PC-3 (cell line): Measurements from ENCODE around the gene ARHGEF2. TPM values are rescaled to one million over a fixed set of nuclear protein-coding genes. Genes with fewer than 3 reads are reported as not detected.

Experiments used
- ATAC-seq: fragments of 200-7000 bp; cut with Tn5 transposase; 2 replicates; pipeline ENCODE4 v1.9.1; 2020; ENCODE audit warnings: mild to moderate bottlenecking, moderate library complexity
- BruUV-seq: library from RNA; stranded (reverse); fragments of 400-500 nt; replicated peaks from 2 replicates; lab custom pipeline; 2021; lab: Mats Ljungman, UMichigan
- CTCF ChIA-PET: fragments of 300-600 bp; sonication (Branson Sonifier 250); formaldehyde crosslinking; loops from one replicate; lab custom pipeline; 2022; ENCODE audit warnings: antibody characterized with exemption; lab: Charles Lee
- POLR2A ChIA-PET: fragments of 300-600 bp; sonication (Branson Sonifier 250); formaldehyde crosslinking; loops from one replicate; lab custom pipeline; 2022; ENCODE audit warnings: antibody characterized with exemption; ENCODE audit not compliant: unreplicated experiment; lab: Charles Lee
- DNase-seq: peaks from one replicate; pipeline ENCODE4 v3.0.0-alpha.2; 2015
- H2AFZ ChIP-seq: fragments of 300-600 bp; sonication (generic); 2 replicates; pipeline ENCODE4 v1.6.0; 2016; ENCODE audit warnings: antibody characterized with exemption, low read length
- H3F3A ChIP-seq: fragments of 300-600 bp; sonication (generic); one replicate; pipeline ENCODE4 v1.6.0; 2017; ENCODE audit warnings: antibody characterized with exemption, low read length, control low read depth, mild to moderate bottlenecking; ENCODE audit not compliant: unreplicated experiment
- H3K27ac ChIP-seq: fragments of 300-600 bp; sonication (generic); 2 replicates; pipeline ENCODE4 v1.5.1; 2016; ENCODE audit warnings: mild to moderate bottlenecking, low read length
- H3K27me3 ChIP-seq: fragments of 300-600 bp; sonication (generic); 2 replicates; pipeline ENCODE4 v1.6.1; 2016; ENCODE audit warnings: low read length, mixed read lengths
- H3K36me3 ChIP-seq: fragments of 300-600 bp; sonication (generic); 2 replicates; pipeline ENCODE4 v1.6.1; 2016; ENCODE audit warnings: low read depth, mixed run types, low read length, mixed read lengths
- H3K4me1 ChIP-seq: fragments of 300-600 bp; sonication (generic); 2 replicates; pipeline ENCODE4 v1.5.1; 2016; ENCODE audit warnings: low read length; ENCODE audit not compliant: insufficient read depth
- H3K4me2 ChIP-seq: fragments of 300-600 bp; sonication (generic); 2 replicates; pipeline ENCODE4 v1.6.0; 2016; ENCODE audit warnings: low read length
- H3K4me3 ChIP-seq: fragments of 300-600 bp; sonication (generic); 2 replicates; pipeline ENCODE4 v1.5.1; 2016; ENCODE audit warnings: mild to moderate bottlenecking, low read length, mixed read lengths
- H3K79me2 ChIP-seq: fragments of 300-600 bp; sonication (generic); 2 replicates; pipeline ENCODE4 v1.6.1; 2017; ENCODE audit warnings: low read length, mixed read lengths
- H3K9ac ChIP-seq: fragments of 300-600 bp; sonication (generic); 2 replicates; pipeline ENCODE4 v1.6.0; 2016; ENCODE audit warnings: mild to moderate bottlenecking, low read length
- H3K9me2 ChIP-seq: fragments of 300-600 bp; sonication (generic); replicated peaks from 2 replicates; pipeline ENCODE4 v1.6.1; 2016; ENCODE audit warnings: mixed run types, low read length, mixed read lengths
- H3K9me3 ChIP-seq: fragments of 300-600 bp; sonication (generic); 2 replicates; pipeline ENCODE4 v1.6.1; 2016; ENCODE audit warnings: low read length, mixed read lengths
- H4K20me1 ChIP-seq: fragments of 300-600 bp; sonication (generic); 2 replicates; pipeline ENCODE4 v1.6.1; 2016; ENCODE audit warnings: low read length, mixed read lengths
- CTCF ChIP-seq: fragments of 300-600 bp; sonication (generic); conservative IDR thresholded peaks from 2 replicates; pipeline ENCODE4 v1.5.1; 2017; ENCODE audit warnings: antibody characterized with exemption, low read depth, mild to moderate bottlenecking, low read length
- EZH2 ChIP-seq: fragments of 300-600 bp; sonication (generic); IDR thresholded peaks from one replicate; pipeline ENCODE4 v1.6.1; 2017; ENCODE audit warnings: antibody characterized with exemption, mild to moderate bottlenecking, low read length; ENCODE audit not compliant: unreplicated experiment
- EZH2phosphoT487 ChIP-seq: fragments of 300-600 bp; sonication (generic); IDR thresholded peaks from 2 replicates; pipeline ENCODE4 v1.6.1; 2018; ENCODE audit warnings: mild to moderate bottlenecking, antibody characterized with exemption, low read length, borderline replicate concordance
- intact Hi-C: fragments of 100-400 bp; cut with micrococcal nuclease; formaldehyde crosslinking; loops from 2 replicates; pipeline ENCODE4 v1.9.0; 2023
- total RNA-seq: library from RNA; depleted of rRNA; stranded (reverse); fragments of >200 nt; gene quantifications from 2 replicates; pipeline ENCODE4 v1.2.3, GENCODE V29; 2014

ARHGEF2 gene
- total RNA-seq, 1 experiment from 2014 or later = 65.9 TPM

GRCh38 chr1:155912056-155912536 is 66.3 kb downstream of the ARHGEF2 start:
- ChIA-PET CTCF (interaction anchor here (0.6 to 0.7 kb wide), 2 partner anchors 26 to 218 kb away, joined by 4 read pairs; no protein-coding TSS in a partner anchor), POLR2A (interaction anchor here (0.5 kb wide), 1 partner anchor 43 kb away, joined by 13 read pairs; no protein-coding TSS in a partner anchor)
- Histone ChIP-seq H3F3A (peaks cover 46% of the 10 kb centered on the region), H3K79me2 (peaks cover 31% of the 10 kb centered on the region), H3K27ac (peak overlapping the region; percentile 76), H3K4me3 (peak overlapping the region; percentile 83; the same call in 1 of the 2 replicates), H4K20me1 (peaks cover 10% of the 10 kb centered on the region; the same call in 1 of the 2 replicates), H3K27me3 (no peaks in the 10 kb centered on the region), H2AFZ (no peak overlapping the region), H3K9me2 (no peaks in the 10 kb centered on the region), H3K9ac (no peak overlapping the region), H3K4me1 (peaks cover 32% of the 10 kb centered on the region), H3K9me3 (no peaks in the 10 kb centered on the region), H3K4me2 (peak overlapping the region; percentile 93), H3K36me3 (peaks cover 50% of the 10 kb centered on the region)
- peak; percentile 59 for DNase-seq
- TF ChIP-seq EZH2phosphoT487 (no peak), EZH2 (no peak), CTCF (no peak)
- intact Hi-C loops = loop anchor here (5.0 kb wide), 1 partner anchor 55 kb away; the partner anchor contains the start of genes GON4L and SYT11
- BruUV-seq = no TSS peak
- peak; percentile 40 for ATAC-seq

- Histone ChIP-seq H3F3A (peaks cover 39% of the 10 kb centered on the region), H4K20me1 (0 out of 2 replicates have a peak, but pooled peaks cover 3% of the 10 kb centered on the region), H3K4me2 (peak within 1 kb of the TSS; percentile 93), H3K9me2 (no peaks in the 10 kb centered on the region), H3K79me2 (peaks cover 24% of the 10 kb centered on the region), H3K9ac (peak within 1 kb of the TSS; percentile 68), H3K36me3 (peaks cover 47% of the 10 kb centered on the region), H3K9me3 (no peaks in the 10 kb centered on the region), H3K27me3 (no peaks in the 10 kb centered on the region), H3K27ac (peak within 1 kb of the TSS; percentile 76), H3K4me3 (peak within 1 kb of the TSS; percentile 83), H3K4me1 (peaks cover 32% of the 10 kb centered on the region), H2AFZ (peak within 1 kb of the TSS; percentile 74)
- DNase-seq (peak; percentile 85), ATAC-seq (peak; percentile 76)
- no peak for TF ChIP-seq EZH2
- TF ChIP-seq EZH2phosphoT487 = no peak
- no peak for TF ChIP-seq CTCF
- intact Hi-C loops = loop anchor here (5.0 kb wide), 1 partner anchor 54 kb away; the partner anchor contains the start of genes GON4L and SYT11
- CTCF ChIA-PET = interaction anchor here (0.7 kb wide), 1 partner anchor 26 kb away, joined by 4 read pairs; no protein-coding TSS in a partner anchor
- POLR2A ChIA-PET = interaction anchor here (0.5 kb wide), 1 partner anchor 43 kb away, joined by 13 read pairs; no protein-coding TSS in a partner anchor
- TSS peak; percentile 93 for BruUV-seq
Observed at GRCh38 chr1:155911156-155912055, 66.9 kb downstream of the ARHGEF2 start, which contains the start of gene RIT1. RIT1 (minus strand) TSS chr1:155911349; CDS start chr1:155910761, 588 bp downstream.
